H1 (cell line): ENCODE results near the gene MUC22. TPM values are rescaled to one million over a fixed set of nuclear protein-coding genes. Genes with fewer than 3 reads are reported as not detected.

Experiments used
- CHD2 ChIP-seq: IDR thresholded peaks from 2 replicates; pipeline ENCODE4 v1.6.1; 2012; ENCODE audit warnings: low read length, improper control_type of control experiment
- RXRA ChIP-seq: IDR thresholded peaks from 2 replicates; pipeline ENCODE4 v1.6.1; 2011; ENCODE audit warnings: low read depth, mild to moderate bottlenecking, low read length, moderate library complexity; ENCODE audit not compliant: insufficient read depth
- polyA plus RNA-seq, 7 experiments: library from polyadenylated mRNA; depleted of rRNA in 3 of 7; stranded (reverse) in 5 of 7; unstranded in 2 of 7; fragments of >200 nt in 5 of 7; fragments of 200-250 nt in 2 of 7; gene quantifications; 1 replicate in 5 of 7; 2 replicates in 1 of 7; 4 replicates in 1 of 7; pipeline versions ENCODE4 v1.2.1 to v1.2.3, GENCODE V29; 2011 to 2013; ENCODE audit warnings: missing spikeins in 2 of 7, mixed read lengths in 2 of 7
- total RNA-seq: library from RNA; stranded (reverse); fragmentation: NEBNext Ultra II Directional; extraction: Animal tissue kit (Norgen Biotek cat#: 25700); gene quantifications from 2 replicates; pipeline ENCODE4 v1.2.1, GENCODE V29; 2021

The MUC22 gene
- total and polyA plus RNA-seq, 2 of the 8 experiments (the other 6 are each of a cell fraction or from before 2014, with no cell fraction given): 0.02 TPM; not detected in 1

DNA sequence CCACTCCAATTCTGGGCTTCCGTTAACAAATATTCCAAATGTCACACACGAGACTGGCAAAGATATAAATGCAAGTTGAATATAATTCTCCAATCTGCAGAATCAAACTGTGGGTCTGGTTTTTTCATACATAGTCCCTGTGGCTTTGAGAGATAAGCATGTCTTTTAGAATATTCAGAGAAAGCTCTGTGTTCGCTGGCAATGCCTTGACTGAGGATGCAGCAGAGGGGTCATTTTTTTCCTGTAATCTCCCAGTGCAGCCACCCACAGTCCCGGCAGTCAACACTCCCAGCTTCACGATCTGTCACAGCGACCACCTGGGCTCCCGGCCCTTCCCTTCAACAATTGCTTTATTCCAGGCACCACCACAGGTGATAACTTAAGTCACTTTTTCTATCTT lies 30.5 kb downstream of the MUC22 start (continued):
- TF ChIP-seq CHD2 (no peak), RXRA (no peak)
